Mucosa of gallbladder (tissue), 1 donor: Measurements from ENCODE around the gene MGAT4C. TPM values are rescaled to one million over a fixed set of nuclear protein-coding genes. Genes with fewer than 3 reads are reported as not detected.

ENCODE experiments used
- DNase-seq: peaks from one replicate; pipeline ENCODE4 v3.0.0-alpha.2; 2020; ENCODE audit warnings: low spot score
- total RNA-seq: library from RNA; stranded (reverse); gene quantifications from one replicate; pipeline ENCODE4 v1.2.1, GENCODE V29; 2021
- donor health status: DM: no; HTN: no; CAD: no.

The MGAT4C gene
- total RNA-seq, 1 donor from 2014 or later, result 0.60 TPM

DNA sequence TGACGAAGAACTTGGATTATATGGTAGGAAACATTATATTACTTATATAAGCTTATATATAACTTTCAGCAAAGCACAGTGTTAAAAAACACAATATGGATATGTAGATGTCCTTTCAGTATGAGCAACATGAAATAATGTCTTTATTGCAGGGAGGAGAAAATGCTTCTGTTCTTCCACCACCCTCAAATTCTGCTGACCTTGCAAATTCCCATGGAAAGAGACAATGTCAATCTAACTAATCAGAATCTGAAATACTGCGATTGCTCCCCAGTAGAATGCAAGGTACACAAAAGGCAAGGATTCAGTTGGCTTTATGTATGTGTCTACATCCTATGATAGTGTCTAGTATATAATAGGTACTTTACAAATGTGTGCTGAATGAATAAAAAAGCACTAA lies 26.4 kb downstream of the MGAT4C start:
- DNase-seq, result no peak

DNA sequence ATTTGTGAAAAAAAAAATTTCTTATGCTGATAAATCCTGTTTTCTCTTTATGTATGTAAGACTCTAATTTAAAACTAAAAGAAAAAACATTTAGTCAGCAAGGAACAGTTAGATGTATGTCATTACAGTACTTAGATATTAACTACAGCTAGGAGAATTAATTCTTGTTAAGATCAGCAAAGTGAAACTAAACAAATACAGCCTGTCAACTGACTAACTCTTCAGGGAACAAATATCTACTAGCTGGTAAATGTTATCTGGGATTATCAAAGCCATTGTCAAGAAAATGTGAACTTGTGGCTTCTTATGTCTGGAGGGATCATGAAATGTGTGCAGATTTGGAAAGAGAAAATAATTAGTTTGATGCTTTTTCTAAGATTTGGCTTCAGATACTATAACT lies 27.5 kb downstream of the MGAT4C start:
- DNase-seq, result no peak

DNA sequence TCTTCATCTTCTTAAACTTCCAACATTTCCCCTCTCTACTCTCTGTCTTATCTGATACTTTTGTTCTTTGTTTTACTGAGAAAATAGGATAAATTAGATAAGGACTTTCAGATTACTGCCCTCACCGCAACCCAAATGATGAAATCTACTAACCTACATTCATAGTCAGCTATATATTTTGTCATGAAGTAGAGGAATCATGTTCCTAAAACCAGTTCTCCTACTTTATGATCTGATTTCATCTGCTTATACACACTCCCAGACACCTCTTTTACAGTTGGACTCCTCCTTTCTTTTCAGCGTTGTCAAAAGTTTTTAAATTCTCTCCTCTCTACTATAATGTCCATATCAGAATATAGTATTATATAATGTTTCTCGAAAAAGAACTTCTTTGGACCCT lies 29.7 kb downstream of the MGAT4C start:
- DNase-seq, result no peak

- DNase-seq, result no peak
These were observed 39.6 kb downstream of the MGAT4C start for GRCh38 chr12:86216591-86216990.

GRCh38 chr12:86213012-86213411 lies 43.2 kb downstream of the MGAT4C start:
- no peak for DNase-seq

GRCh38 chr12:86198696-86199444 lies 57.3 kb downstream of the MGAT4C start:
- no peak for DNase-seq

GRCh38 chr12:86196465-86196864 lies 59.7 kb downstream of the MGAT4C start:
- DNase-seq, result no peak

GRCh38 chr12:86194721-86195120 lies 61.5 kb downstream of the MGAT4C start:
- no peak for DNase-seq

DNA sequence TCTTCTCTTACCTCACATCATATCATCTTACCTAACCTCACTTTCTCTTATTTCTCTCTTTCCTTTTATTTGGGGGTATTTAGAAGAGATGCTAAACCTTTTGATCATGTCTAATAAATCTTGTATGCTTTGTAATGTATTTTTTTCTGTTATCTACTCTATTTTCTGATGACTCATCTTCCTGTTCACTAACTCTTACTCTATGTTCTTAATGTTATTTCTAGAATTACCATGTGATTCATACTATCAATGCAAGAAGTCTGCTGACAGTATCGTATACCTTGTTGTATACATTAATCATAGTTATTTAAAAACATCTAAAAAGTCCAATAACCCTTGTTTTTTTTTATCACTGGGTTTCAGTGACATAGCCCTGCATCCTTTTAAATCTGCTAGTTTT lies 62.3 kb downstream of the MGAT4C start:
- no peak for DNase-seq

GRCh38 chr12:86188226-86188625 lies 68.0 kb downstream of the MGAT4C start:
- no peak for DNase-seq

GRCh38 chr12:86186449-86186848 lies 69.7 kb downstream of the MGAT4C start:
- no peak for DNase-seq

- no peak for DNase-seq
These were observed 76.3 kb downstream of the MGAT4C start for GRCh38 chr12:86179855-86180254.

GRCh38 chr12:86174188-86174587 lies 82.0 kb downstream of the MGAT4C start:
- no peak for DNase-seq

- DNase-seq, result no peak
These were observed 83.2 kb downstream of the MGAT4C start for GRCh38 chr12:86172913-86173443.

- DNase-seq, result no peak
These were observed 86.1 kb downstream of the MGAT4C start for GRCh38 chr12:86170051-86170450.

DNA sequence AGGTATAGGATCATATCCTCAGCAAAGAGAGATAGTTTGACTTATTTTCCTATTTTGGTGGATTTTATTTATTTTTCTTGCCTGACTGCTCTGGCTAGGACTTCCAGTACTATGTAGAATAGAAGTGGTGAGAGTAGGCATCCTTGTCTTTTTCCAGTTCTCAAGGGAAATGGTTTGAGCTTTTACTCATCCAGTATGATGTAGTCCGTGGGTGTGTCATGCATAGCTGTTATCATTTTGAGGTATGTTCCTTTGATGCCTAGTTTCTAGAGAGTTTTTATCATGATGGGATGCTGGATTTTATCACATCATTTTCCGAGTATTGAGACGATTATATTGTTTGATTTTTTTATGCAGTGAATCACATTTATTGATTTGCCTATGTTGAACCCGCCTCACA lies 97.2 kb downstream of the MGAT4C start:
- no peak for DNase-seq

DNA sequence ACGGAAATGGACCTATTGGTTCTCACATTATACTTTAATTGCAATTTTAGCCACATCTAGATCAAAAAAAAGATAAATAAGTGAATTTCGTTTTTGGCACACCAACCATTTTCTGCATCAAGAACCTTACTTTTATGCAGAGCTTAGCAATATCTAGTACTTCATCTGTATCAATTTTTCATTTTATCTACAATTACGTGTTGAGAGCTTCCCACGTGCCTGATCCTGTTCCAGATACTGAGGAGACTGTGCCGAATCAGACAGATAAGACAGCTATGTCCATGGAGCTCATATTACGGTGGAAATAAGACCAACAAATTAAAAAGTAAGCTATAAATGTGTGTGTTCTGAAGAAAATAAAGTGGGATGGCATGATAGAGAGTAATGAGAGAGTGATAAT lies 101.6 kb downstream of the MGAT4C start:
- DNase-seq, result no peak

DNA sequence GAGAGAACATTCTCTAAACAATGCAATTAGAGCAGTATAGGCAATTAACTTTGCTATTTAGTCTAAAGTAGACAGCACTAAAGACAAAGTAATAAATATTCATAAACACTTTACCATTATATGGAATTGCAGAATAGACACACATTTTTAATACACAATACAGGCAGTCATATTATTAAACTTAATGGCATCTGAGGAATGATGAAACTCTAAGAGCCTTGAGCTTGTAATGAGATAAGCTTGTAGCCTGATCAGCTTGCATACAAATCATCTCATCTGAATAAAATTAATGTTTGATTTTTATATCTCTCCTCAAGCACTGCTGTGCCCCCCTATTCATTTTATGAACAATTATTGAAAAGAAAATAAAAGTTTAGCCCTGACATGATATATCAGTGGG lies 107.6 kb downstream of the MGAT4C start:
- DNase-seq, result no peak

DNA sequence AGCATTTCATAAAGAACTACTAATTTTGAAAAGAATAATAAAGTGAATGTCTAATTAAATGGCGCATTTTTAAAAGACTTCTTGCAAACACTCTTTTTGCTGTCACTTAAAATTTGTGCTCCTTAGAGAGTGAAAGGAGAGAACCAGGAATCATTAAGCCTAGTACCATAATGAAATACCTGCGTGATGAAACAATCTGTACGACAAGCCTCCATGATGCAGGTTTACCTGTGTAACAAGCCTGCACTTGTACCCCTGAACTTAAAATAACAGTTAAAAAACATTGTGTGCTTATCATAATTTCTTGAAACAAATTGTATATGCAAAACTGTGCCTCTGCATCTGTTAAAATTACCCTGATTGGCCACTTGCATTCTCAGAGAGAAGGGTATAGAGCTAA lies 108.1 kb downstream of the MGAT4C start:
- no peak for DNase-seq

DNA sequence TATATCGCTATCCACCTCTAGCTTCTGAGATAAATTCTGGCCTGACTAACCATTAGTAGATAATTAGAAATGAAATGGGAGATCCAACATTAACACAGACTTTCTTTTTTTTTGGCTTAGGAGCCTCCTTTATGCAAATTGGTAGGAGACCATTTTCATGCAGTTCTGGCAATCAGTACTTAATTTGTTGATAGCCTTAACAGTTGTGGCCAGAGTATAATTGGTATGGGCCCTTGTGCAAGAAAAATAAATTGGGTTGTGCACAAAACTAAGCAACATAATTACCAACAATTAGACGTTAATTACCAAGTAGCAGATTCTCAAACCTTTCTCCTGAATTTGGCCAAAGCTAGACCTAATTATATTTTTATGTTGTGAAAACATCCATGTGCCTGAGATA lies 111.0 kb downstream of the MGAT4C start:
- no peak for DNase-seq

DNA sequence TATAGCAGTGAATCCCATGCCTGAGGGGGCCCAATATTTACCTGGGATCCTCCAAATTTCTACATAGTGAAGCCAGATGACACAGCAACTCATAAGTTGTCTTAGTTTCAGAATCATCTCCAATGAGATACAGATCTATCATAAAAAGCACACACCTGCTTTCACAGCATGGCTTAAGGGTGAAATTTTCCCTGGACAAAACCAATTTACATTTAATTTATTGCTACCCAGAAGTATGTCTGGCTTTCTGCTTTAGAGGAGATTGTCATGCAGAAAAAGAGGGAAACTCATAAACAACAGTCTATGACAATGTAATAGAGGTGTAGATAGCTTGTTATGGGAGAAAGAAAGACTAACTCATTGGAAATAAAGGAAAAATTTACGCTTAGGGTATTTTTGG lies 113.0 kb downstream of the MGAT4C start:
- no peak for DNase-seq

DNA sequence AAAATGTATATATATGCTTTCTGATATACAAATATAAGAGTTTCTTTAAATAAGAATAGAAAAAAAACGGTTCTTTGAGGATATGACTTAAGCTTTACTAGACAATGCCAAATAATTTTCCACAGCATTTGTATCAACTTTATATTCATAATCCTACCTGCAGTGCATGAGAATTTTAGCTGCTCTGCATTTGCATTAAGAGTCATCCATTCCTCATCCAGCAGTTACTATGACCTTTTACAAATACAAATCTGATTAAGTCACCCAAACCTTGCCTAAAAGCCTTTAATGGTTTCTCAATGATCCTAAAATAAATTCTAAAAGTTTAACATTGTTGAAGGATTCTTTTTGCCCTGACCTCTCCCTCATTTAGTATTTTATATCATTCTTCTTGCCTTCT lies 116.5 kb downstream of the MGAT4C start:
- no peak for DNase-seq

GRCh38 chr12:86138770-86139169 lies 117.4 kb downstream of the MGAT4C start:
- no peak for DNase-seq

DNA sequence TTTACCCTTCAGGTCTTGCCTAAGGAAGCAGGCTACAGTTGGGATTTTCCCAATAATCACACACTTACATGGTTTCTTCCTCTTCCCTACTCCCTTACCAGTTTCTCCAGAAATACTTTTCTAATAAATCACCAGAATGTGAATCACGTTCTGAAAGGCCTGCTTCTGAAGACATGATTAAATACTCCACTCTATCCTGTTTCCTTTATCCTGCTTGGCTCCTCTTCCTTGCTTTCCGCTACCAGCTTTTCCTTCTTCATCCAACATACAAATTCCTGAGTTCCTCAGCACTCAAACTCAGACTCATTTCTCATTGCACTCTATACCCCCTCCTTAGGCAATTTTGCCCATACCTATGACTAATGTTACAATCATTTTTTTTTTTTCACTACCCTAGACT lies 118.3 kb downstream of the MGAT4C start:
- no peak for DNase-seq
